AG04449 (cell line): ENCODE measurements around the gene BCO2.

Experiments used
- CTCF ChIA-PET: fragments of 350-600 bp; formaldehyde crosslinking; extraction: SDS; loops from one replicate; lab custom pipeline; 2021; ENCODE audit warnings: antibody characterized with exemption; lab: Yijun Ruan, JAX
- POLR2A ChIA-PET: fragments of 400-600, 350-600 bp; formaldehyde crosslinking; extraction: SDS; loops from one replicate; lab custom pipeline; 2020; ENCODE audit warnings: antibody characterized with exemption, inconsistent platforms; lab: Yijun Ruan, JAX
- DNase-seq: peaks from one replicate; pipeline ENCODE4 v3.0.0-alpha.2; 2010; ENCODE audit warnings: low read depth, low spot score
- H3K4me3 ChIP-seq: 2 replicates; pipeline ENCODE4 v1.5.1; 2011; ENCODE audit warnings: low read depth, mild to moderate bottlenecking, control low read depth, low read length
- CTCF ChIP-seq: IDR thresholded peaks from one replicate; pipeline ENCODE4 v1.5.1; 2011; ENCODE audit warnings: mild to moderate bottlenecking, moderate library complexity, low read length, control low read depth, inconsistent platforms; ENCODE audit not compliant: insufficient read depth; ENCODE audit errors: missing control alignments

Gene BCO2

GRCh38 chr11:112268406-112268805 is 93.1 kb downstream of the BCO2 start:
- TF ChIP-seq CTCF, result no peak
- ChIA-PET CTCF (interaction anchor here (1.1 to 9.9 kb wide), 4 partner anchors 11 to 159 kb away, joined by 3 to 139 read pairs (median 8); no protein-coding TSS in a partner anchor), POLR2A (no interaction called here)
- H3K4me3 ChIP-seq, result no peak overlapping the region
- no peak for DNase-seq
